MM.1S (cell line): Measurements from ENCODE around the gene CTSL.

Experiments
- CTCF ChIP-seq: fragments of 300-600 bp; sonication (generic); IDR thresholded peaks from 2 replicates; pipeline ENCODE4 v1.5.1; 2016; ENCODE audit warnings: antibody characterized with exemption, low read length, mixed read lengths
- EZH2 ChIP-seq: fragments of 300-600 bp; sonication (generic); optimal IDR thresholded peaks from 2 replicates; pipeline ENCODE3; 2017; ENCODE audit warnings: low read depth, mild to moderate bottlenecking, antibody characterized with exemption, low read length, mixed read lengths
- EZH2phosphoT487 ChIP-seq: fragments of 300-600 bp; sonication (generic); IDR thresholded peaks from 2 replicates; pipeline ENCODE4 v1.6.1; 2018; ENCODE audit warnings: antibody characterized with exemption, low read length

- TF ChIP-seq CTCF: no peak
- TF ChIP-seq EZH2phosphoT487: no peak
- no peak for TF ChIP-seq EZH2
Measured at GRCh38 chr9:87770616-87771315, 44.8 kb downstream of the CTSL start.
